HUES64 (cell line): Measurements from ENCODE around the gene MDM4.
"Not testable (repeated sequence)": the region's sequence is repeated elsewhere in the genome, so short reads cannot be mapped to it uniquely, and the experiment has no call there.

Experiments
- H3K27ac ChIP-seq: 2 replicates; pipeline ENCODE4 v1.7.0; 2013; ENCODE audit warnings: low read depth, low read length, inconsistent platforms
- H3K27me3 ChIP-seq: 2 replicates; pipeline ENCODE4 v1.6.1; 2013; ENCODE audit warnings: mild to moderate bottlenecking, low read length; ENCODE audit not compliant: insufficient read depth
- H3K36me3 ChIP-seq: 2 replicates; pipeline ENCODE4 v1.6.1; 2013; ENCODE audit warnings: mild to moderate bottlenecking, low read length; ENCODE audit not compliant: insufficient read depth
- H3K4me1 ChIP-seq: 2 replicates; pipeline ENCODE4 v1.6.1; 2013; ENCODE audit warnings: mild to moderate bottlenecking, low read length, moderate library complexity; ENCODE audit not compliant: insufficient read depth
- H3K4me3 ChIP-seq: 2 replicates; pipeline ENCODE4 v1.5.1; 2013; ENCODE audit warnings: mild to moderate bottlenecking, low read length, moderate library complexity
- H3K9ac ChIP-seq: 2 replicates; pipeline ENCODE4 v1.6.1; 2013; ENCODE audit warnings: mild to moderate bottlenecking, low read depth, low read length
- H3K9me3 ChIP-seq: 2 replicates; pipeline ENCODE4 v1.6.1; 2013; ENCODE audit warnings: low read depth, low read length; ENCODE audit not compliant: insufficient read depth
- WGBS: fragments of 150-250, 120-280 bp; methylation state at CpG from one replicate; pipeline ENCODE4 v1.1.7; 2013; ENCODE audit warnings: missing lambda C conversion rate; 5-methylcytosine and 5-hydroxymethylcytosine counted together

The MDM4 gene

DNA sequence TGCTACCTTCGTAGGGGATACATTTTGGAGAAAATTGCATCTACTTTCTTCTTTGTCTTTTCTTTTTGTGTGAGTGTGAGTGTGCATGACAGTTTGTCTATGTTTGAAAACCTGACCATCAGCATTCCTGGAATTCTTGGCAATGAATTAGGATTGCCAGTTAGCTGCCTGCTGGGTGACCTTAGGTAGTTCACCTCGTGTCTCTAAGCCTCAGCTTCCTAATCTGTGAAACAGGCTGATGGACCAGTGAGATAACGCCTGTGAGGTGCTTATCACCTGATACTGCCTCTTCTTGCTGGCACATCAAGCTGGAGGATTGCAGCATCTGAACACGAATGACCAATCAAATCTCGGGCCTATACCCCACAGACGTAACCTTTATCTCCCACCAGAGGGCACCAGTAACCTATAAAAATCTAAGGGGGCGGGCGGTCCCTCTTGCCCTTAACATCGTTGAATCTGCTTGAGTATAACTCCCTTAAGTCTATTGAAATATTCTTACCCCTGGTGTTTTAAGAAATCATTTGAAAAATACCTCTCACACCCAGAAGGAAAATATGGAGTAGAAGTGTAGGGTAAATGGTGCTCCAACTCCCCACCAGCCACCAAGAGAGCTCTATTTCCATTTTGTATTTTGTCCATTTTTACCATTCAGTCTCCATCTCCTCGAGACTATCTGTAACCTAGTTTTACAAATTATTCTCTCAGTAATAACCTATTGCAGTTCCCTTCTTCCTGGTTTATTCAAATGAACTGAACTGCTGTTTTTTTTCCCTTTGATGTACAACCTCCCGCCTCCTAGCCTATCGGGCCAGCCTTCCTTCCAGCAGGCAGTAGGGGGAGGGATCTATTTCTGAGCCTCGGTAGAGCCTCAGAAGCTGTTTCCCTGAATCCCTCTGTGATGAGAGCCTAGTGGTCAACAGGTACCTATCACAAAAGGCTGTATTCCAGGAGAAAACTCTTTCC, 49.7 kb downstream of the MDM4 start:
- Histone ChIP-seq H3K9me3 (no peaks in the 10 kb centered on the region), H3K36me3 (no peaks in the 10 kb centered on the region)

DNA sequence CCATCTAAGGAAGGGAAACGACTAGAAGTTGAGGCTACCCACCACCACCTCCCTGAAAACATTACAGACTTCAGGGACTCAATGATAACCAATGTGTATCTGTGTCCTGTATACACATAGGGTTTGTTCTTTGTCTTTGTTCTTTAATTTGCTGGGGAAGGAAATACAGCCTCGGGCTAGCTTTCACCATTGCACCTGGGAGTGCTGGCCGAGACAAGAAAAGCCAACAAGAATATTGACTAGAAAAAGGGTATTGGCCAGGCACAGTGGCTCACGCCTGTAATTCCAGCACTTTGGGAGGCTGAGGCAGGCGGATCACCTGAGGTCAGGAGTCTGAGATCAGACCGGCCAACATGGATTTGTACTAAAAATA, 50.4 kb downstream of the MDM4 start:
- Histone ChIP-seq H3K4me3 (no peak overlapping the region), H3K9ac (no peak overlapping the region), H3K27ac (no peak overlapping the region), H3K4me1 (peaks cover 24% of the 10 kb centered on the region), H3K27me3 (no peaks in the 10 kb centered on the region), H3K9me3 (no peaks in the 10 kb centered on the region), H3K36me3 (no peaks in the 10 kb centered on the region)
- 61% methylated on average over 6 of the region's 6 CpGs for WGBS

More for the DNA sequence above, 49.7 kb downstream of the MDM4 start:
- Histone ChIP-seq H3K4me3 (0 out of 2 replicates have a peak overlapping the region, but pooled peaks have one; percentile 9), H3K27ac (peak overlapping the region; percentile 57; the same call in 1 of the 2 replicates), H3K4me1 (peaks cover 20% of the 10 kb centered on the region), H3K27me3 (no peaks in the 10 kb centered on the region), H3K9ac (no peak overlapping the region)
- WGBS = 13% methylated on average over 11 of the region's 13 CpGs

DNA sequence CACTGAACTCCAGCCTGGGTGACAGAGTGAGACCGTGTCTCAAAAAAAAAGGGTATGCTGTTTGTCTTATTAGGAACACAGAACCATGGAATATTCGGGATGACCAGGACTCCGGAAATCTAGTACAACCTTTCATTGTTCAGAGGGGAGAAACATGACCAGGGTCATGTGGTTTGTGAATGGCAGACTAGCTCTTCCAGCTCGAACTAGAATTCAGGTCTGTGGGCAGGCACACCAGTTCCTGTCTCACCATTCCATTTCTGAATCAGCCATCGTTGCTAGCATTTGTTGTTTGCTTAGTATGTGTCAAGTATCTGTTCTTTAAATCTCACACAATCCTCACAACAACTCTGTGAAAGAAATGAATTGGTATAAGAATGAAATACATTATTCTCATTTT, 50.9 kb downstream of the MDM4 start:
- Histone ChIP-seq H3K27ac (no peak overlapping the region), H3K9me3 (no peaks in the 10 kb centered on the region), H3K4me1 (peaks cover 29% of the 10 kb centered on the region), H3K9ac (no peak overlapping the region), H3K4me3 (no peak overlapping the region), H3K27me3 (no peaks in the 10 kb centered on the region), H3K36me3 (no peaks in the 10 kb centered on the region)
- WGBS = 87% methylated on average over 4 of the region's 5 CpGs

DNA sequence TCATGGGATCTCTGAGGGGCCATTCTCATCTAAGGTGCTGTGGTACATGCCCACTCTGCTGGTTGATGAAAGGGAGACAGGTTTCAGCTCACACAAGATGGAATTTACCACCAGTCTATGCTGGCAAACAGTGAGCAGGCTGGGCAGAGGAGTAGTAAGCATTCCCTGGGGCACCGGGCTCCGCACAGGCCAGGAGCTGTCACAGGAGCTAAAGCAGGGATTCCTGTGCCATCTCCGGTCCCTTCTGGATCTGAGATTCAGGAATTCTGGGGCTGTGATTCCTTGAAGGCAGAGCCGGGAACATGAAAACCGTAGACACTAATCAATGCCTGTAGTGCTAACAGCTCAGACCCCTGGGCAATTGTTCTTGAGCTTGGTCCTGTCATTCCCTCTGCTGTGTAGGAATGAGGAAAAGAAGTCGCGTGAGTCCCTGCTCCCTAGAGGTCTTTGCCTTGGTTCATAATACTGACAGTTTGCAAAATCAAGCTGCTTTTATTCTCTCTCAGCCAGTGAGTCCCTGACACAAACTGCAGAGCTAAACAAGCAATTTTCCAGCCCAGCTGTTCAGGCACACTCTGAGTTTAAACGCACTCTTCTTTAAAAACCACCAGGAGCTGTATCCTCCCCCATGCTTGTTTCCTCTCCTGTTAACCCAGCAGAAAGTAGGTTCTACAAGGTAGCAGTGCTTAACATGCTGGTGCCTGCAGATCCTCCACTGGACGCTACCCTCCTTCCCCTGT, 52.5 kb downstream of the MDM4 start:
- Histone ChIP-seq H3K36me3 (no peaks in the 10 kb centered on the region), H3K4me1 (peaks cover 39% of the 10 kb centered on the region), H3K4me3 (no peak overlapping the region), H3K9ac (no peak overlapping the region), H3K27me3 (no peaks in the 10 kb centered on the region), H3K9me3 (no peaks in the 10 kb centered on the region), H3K27ac (no peak overlapping the region)
- 81% methylated on average over 9 of the region's 9 CpGs for WGBS

DNA sequence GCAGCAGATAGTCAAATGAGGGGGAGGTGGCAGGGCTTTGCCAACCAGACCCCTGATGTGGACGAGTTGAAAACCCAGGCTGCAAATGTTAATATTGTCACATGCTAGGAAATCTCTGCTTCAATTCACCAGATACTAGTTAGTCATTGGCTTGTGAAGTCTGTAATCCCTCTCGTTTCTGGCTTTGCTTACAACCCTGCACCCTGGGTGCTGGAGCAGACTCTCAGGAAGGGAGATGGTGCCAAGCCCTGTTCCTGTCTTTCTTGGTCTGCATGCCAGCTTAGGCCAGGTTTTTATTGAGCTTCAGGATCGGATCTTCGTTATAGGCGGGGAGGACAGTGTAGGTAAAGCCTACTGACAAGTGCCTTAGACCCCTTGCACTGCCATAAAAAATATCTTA, 53.3 kb downstream of the MDM4 start:
- Histone ChIP-seq H3K4me1 (peaks cover 46% of the 10 kb centered on the region), H3K4me3 (no peak overlapping the region), H3K9me3 (no peaks in the 10 kb centered on the region), H3K27me3 (no peaks in the 10 kb centered on the region), H3K27ac (no peak overlapping the region), H3K9ac (no peak overlapping the region), H3K36me3 (no peaks in the 10 kb centered on the region)
- 83% methylated on average over 5 of the region's 5 CpGs for WGBS

DNA sequence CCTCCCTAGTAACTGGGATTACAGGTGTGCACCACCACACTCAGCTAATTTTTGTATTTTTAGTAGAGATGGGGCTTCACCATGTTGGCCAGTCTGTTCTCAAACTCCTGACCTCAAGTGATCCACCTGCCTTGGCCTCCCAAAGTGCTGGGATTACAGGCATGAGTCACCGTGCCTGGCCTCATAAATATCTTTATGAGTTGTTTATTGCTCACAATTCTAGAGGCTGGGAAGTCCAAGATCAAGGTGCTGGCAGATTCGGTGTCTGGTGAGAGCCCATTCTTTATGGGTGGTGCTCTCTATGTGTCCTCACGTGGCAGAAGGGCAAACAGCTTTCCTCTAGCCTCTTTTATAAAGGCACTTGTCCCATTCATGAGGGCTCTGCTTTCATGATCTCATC, 53.8 kb downstream of the MDM4 start:
- not testable (repeated sequence) for H3K27ac ChIP-seq, H3K9ac ChIP-seq, H3K27me3 ChIP-seq, H3K4me3 ChIP-seq, H3K36me3 ChIP-seq, H3K9me3 ChIP-seq
- peaks cover 46% of the 10 kb centered on the region for H3K4me1 ChIP-seq
- 81% methylated on average over 3 of the region's 3 CpGs for WGBS

DNA sequence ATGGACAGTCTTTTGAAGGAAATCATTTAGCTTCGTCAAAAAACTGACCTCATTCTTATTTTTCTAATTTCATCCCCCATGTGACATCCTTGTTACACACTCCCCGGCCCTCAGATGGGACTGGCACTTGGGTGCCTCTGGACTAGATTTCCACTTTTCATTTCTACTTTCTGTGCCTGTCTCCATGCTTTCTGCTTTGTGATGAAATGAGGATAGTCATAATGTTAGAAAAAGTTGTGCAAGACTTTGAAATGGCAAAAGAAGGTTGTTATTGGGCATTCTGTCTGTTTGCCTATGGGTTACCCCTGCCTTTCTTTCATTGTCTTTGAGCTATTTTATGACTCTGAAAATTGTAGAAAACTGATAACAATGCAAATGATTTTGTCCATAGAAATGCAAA, 54.9 kb downstream of the MDM4 start:
- no peaks in the 10 kb centered on the region for H3K36me3 ChIP-seq
- no peak overlapping the region for H3K4me3 ChIP-seq
- H3K27me3 ChIP-seq = peaks cover 14% of the 10 kb centered on the region
- WGBS = 94% methylated on average over 2 of the region's 2 CpGs
- H3K9ac ChIP-seq = no peak overlapping the region
- no peaks in the 10 kb centered on the region for H3K9me3 ChIP-seq
- peaks cover 50% of the 10 kb centered on the region for H3K4me1 ChIP-seq
- no peak overlapping the region for H3K27ac ChIP-seq

DNA sequence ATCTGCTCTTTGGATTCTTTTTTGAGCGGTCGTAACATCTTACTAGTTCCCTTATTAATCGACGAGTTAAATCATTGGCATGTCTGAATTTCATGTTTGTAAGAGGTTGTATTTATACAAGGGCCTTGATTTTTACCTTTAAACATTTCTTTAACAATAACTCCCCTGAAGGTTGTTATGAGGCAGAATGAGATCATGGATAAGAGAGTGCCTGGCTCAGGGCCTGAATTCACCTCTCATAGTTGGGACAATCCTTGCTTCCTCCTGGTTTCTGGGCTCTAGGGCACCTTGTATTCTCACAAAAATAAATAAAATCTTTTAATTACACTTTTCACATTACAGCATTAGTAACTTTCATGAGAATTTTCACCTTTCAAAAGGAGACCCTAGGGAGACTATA, 55.4 kb downstream of the MDM4 start:
- no peak overlapping the region for H3K4me3 ChIP-seq
- H3K4me1 ChIP-seq = peaks cover 51% of the 10 kb centered on the region
- H3K27ac ChIP-seq = no peak overlapping the region
- 84% methylated on average over 4 of the region's 4 CpGs for WGBS
- H3K36me3 ChIP-seq = no peaks in the 10 kb centered on the region
- no peaks in the 10 kb centered on the region for H3K9me3 ChIP-seq
- H3K27me3 ChIP-seq = peaks cover 14% of the 10 kb centered on the region
- H3K9ac ChIP-seq = no peak overlapping the region

DNA sequence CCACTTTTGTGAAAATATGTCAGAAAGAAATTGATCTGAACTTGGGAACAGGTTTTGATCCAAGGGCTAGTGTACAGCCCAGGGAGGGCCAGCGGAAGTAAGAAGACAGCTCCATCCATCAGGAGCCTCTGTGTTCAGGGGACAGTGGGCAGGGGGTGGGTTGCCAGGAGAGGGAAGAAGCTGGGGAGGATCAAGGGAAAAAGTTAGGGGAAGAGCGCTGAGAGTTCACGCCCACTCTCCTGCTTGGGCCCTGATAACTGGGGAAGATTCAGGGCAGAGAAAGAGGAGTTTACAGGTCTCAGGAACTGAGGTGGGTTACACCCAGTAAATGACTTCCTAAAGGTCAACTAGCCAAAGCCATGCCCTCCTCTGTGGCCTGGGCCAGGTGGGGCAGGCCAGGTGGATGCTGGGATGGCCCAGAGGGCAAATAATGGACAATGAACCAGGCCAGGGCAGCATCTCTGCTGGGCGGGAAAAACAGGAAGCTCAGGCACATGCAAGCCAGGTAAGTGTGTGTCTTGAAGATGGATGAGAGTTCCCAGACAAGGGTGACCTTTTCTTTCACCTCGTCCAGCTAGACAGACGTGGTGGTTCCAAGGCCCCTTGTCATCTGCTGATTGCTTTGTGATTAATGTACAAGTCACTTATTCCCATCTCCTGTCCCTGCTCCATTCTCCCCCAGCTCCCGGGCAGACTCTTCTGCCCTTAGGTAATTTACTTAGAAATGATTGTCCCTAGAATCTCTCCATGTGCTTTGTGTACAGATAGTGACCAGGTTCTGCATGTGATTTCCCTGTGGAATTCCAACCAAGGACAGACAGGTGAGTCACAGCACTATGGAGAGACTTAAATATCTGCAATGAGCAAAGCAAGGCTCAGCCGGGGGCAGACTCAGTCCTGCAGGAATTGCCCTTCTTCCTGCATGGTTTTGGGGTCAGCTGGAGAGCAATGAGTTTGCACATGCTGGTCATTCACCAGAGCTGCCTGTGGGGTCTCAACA, 57.0 kb downstream of the MDM4 start:
- Histone ChIP-seq H3K9ac (no peak overlapping the region), H3K9me3 (no peaks in the 10 kb centered on the region), H3K4me3 (no peak overlapping the region), H3K27me3 (peaks cover 14% of the 10 kb centered on the region), H3K27ac (peak overlapping the region; percentile 50; the same call in 1 of the 2 replicates), H3K36me3 (no peaks in the 10 kb centered on the region), H3K4me1 (peaks cover 56% of the 10 kb centered on the region)
- WGBS = 86% methylated on average over 8 of the region's 8 CpGs

DNA sequence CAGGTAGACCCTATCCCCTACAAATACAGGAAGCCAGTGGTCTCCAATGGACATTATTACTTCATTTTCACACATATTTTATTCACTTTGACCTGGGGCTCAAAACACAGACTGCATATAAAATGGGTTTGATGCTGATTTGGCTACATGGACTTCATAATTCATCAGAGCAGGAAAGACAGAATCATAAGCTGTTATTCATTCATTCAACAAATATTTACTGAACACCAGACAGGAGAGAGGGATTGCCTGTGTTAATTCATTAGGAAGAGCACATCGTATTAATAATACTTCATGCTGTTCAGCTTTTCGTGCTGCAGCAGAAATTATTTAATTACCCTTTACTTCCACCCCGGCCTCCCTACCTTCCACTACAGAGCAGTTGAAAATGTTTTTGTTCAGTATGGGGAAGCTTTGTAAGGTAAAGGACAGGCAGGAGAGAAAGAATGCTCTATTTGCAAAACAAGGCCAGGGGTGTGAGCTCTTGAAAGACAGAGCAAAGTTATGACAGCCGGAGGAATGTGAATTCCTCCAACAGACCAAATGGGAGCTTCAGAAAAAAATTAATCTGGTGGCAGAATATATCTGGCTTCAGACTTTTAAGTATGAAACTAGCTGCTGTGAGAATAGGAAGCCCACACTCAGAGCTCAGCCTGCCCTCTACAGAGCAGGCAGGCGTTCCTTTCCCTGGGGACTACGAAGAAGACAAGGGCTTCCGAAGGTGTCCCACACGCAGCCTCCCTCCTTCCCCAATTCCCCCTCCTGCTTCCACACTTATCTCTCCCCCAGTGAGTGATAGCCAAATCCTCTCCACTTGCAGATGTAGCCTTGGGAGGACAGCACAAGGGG, 58.0 kb downstream of the MDM4 start:
- peaks cover 62% of the 10 kb centered on the region for H3K4me1 ChIP-seq
- peak overlapping the region; percentile 11; the same call in 1 of the 2 replicates for H3K4me3 ChIP-seq
- H3K27me3 ChIP-seq = peaks cover 14% of the 10 kb centered on the region

More for the DNA sequence above, 58.0 kb downstream of the MDM4 start:
- H3K36me3 ChIP-seq = no peaks in the 10 kb centered on the region
- peak overlapping the region; percentile 50; the same call in 1 of the 2 replicates for H3K27ac ChIP-seq
- H3K9me3 ChIP-seq = no peaks in the 10 kb centered on the region
- H3K9ac ChIP-seq = no peak overlapping the region
- 19% methylated on average over 7 of the region's 8 CpGs for WGBS
